Activated CD4-positive, alpha-beta T cell treated with anti-CD3 and anti-CD28 coated beads, Interleukin-2, amount 50 U/mL, for 16 hours (primary cell): ENCODE results near the gene NXPE4.
"Not testable (repeated sequence)": the region's sequence is repeated elsewhere in the genome, so short reads cannot be mapped to it uniquely, and the experiment has no call there.

ENCODE experiments used
- DNase-seq: peaks from one replicate; pipeline ENCODE4 v3.0.0-alpha.2; 2020

NXPE4 gene

GRCh38 chr11:114609429-114609828 lies 13.8 kb upstream of the NXPE4 start:
- DNase-seq, result no peak

GRCh38 chr11:114608605-114609004 lies 13.0 kb upstream of the NXPE4 start:
- DNase-seq, result not testable (repeated sequence)

GRCh38 chr11:114607753-114608459 lies 12.3 kb upstream of the NXPE4 start:
- DNase-seq, result no peak

- not testable (repeated sequence) for DNase-seq
Measured at GRCh38 chr11:114606802-114607075, 11.2 kb upstream of the NXPE4 start.

GRCh38 chr11:114606003-114606801 lies 10.6 kb upstream of the NXPE4 start:
- no peak for DNase-seq

- no peak for DNase-seq
Measured at GRCh38 chr11:114605370-114605769, 9.8 kb upstream of the NXPE4 start.

GRCh38 chr11:114604886-114605285 lies 9.3 kb upstream of the NXPE4 start:
- DNase-seq, result no peak

- DNase-seq, result no peak
Measured at GRCh38 chr11:114604179-114604813, 8.7 kb upstream of the NXPE4 start.

GRCh38 chr11:114603151-114603550 lies 7.6 kb upstream of the NXPE4 start:
- not testable (repeated sequence) for DNase-seq

GRCh38 chr11:114598461-114598860 lies 2.9 kb upstream of the NXPE4 start:
- no peak for DNase-seq

GRCh38 chr11:114596175-114596919 lies 761 bp upstream of the NXPE4 start:
- DNase-seq, result no peak

GRCh38 chr11:114594703-114595102 lies 883 bp downstream of the NXPE4 start:
- no peak for DNase-seq

- no peak for DNase-seq
Measured at GRCh38 chr11:114587398-114587953, 8.1 kb downstream of the NXPE4 start.

GRCh38 chr11:114586797-114587196 lies 8.8 kb downstream of the NXPE4 start:
- DNase-seq, result no peak

- DNase-seq, result no peak
Measured at GRCh38 chr11:114571712-114572111, 23.9 kb downstream of the NXPE4 start.

- no peak for DNase-seq
Measured at GRCh38 chr11:114569801-114570200, 25.8 kb downstream of the NXPE4 start.

- DNase-seq, result no peak
Measured at GRCh38 chr11:114566276-114566675, 29.3 kb downstream of the NXPE4 start.

GRCh38 chr11:114564831-114565230 lies 30.8 kb downstream of the NXPE4 start:
- no peak for DNase-seq

- no peak for DNase-seq
Measured at GRCh38 chr11:114563077-114563476, 32.5 kb downstream of the NXPE4 start.

GRCh38 chr11:114562166-114562916 lies 33.2 kb downstream of the NXPE4 start:
- DNase-seq, result no peak

GRCh38 chr11:114559425-114560310 lies 35.9 kb downstream of the NXPE4 start, which contains the start of gene NXPE1:
NXPE1 (minus strand) TSS chr11:114559881; CDS start chr11:114551201, 8,680 bp downstream.
- DNase-seq, result no peak
